GM23248 (cell line): ENCODE results near the gene FHOD1. TPM values are rescaled to one million over a fixed set of nuclear protein-coding genes. Genes with fewer than 3 reads are reported as not detected.
A peak's percentile ranks its signal among the peaks of the same experiment; 100 is the strongest.

Source experiments
- DNase-seq: peaks from one replicate; pipeline ENCODE4 v3.0.0-alpha.2; 2015
- H2AFZ ChIP-seq: fragments of 200-600 bp; sonication (generic); 2 replicates; pipeline ENCODE4 v1.6.1; 2016; ENCODE audit warnings: antibody characterized with exemption
- H3F3A ChIP-seq: fragments of 200-600 bp; sonication (generic); 2 replicates; pipeline ENCODE4 v1.6.1; 2016; ENCODE audit warnings: mild to moderate bottlenecking, antibody characterized with exemption, mixed run types; ENCODE audit not compliant: insufficient read depth
- H3K27ac ChIP-seq: fragments of 200-600 bp; sonication (generic); 2 replicates; pipeline ENCODE4 v1.5.1; 2016; ENCODE audit warnings: mild to moderate bottlenecking
- H3K27me3 ChIP-seq: fragments of 200-600 bp; sonication (generic); replicated peaks from 2 replicates; pipeline ENCODE4 v1.6.1; 2016; ENCODE audit warnings: mild to moderate bottlenecking; ENCODE audit not compliant: insufficient read depth
- H3K36me3 ChIP-seq: fragments of 200-600 bp; sonication (generic); 2 replicates; pipeline ENCODE4 v1.6.1; 2016; ENCODE audit warnings: low read depth, mild to moderate bottlenecking
- H3K4me1 ChIP-seq: fragments of 200-600 bp; sonication (generic); 2 replicates; pipeline ENCODE4 v1.6.1; 2016; ENCODE audit warnings: mild to moderate bottlenecking; ENCODE audit not compliant: insufficient read depth
- H3K4me2 ChIP-seq: fragments of 200-600 bp; sonication (generic); one replicate; pipeline ENCODE4 v1.6.1; 2016; ENCODE audit warnings: mild to moderate bottlenecking; ENCODE audit not compliant: unreplicated experiment
- H3K4me3 ChIP-seq: fragments of 200-600 bp; sonication (generic); 2 replicates; pipeline ENCODE4 v1.5.1; 2016; ENCODE audit warnings: mild to moderate bottlenecking
- H3K79me2 ChIP-seq: fragments of 200-600 bp; sonication (generic); 2 replicates; pipeline ENCODE4 v1.6.1; 2016; ENCODE audit warnings: mild to moderate bottlenecking; ENCODE audit not compliant: insufficient read depth
- H3K9ac ChIP-seq: fragments of 200-600 bp; sonication (generic); 2 replicates; pipeline ENCODE4 v1.6.1; 2016; ENCODE audit warnings: mild to moderate bottlenecking
- H3K9me2 ChIP-seq: fragments of 200-600 bp; sonication (generic); 2 replicates; pipeline ENCODE4 v1.6.1; 2016; ENCODE audit warnings: mixed run types, mild to moderate bottlenecking, moderate library complexity; ENCODE audit not compliant: insufficient read depth
- H3K9me3 ChIP-seq: fragments of 200-600 bp; sonication (generic); one replicate; pipeline ENCODE4 v1.6.1; 2017; ENCODE audit warnings: low read depth
- H4K20me1 ChIP-seq: fragments of 200-600 bp; sonication (generic); 2 replicates; pipeline ENCODE4 v1.6.0; 2016; ENCODE audit not compliant: insufficient read depth
- EZH2 ChIP-seq: fragments of 200-600 bp; sonication (generic); IDR thresholded peaks from 2 replicates; pipeline ENCODE4 v1.6.1; 2018; ENCODE audit warnings: antibody characterized with exemption, mild to moderate bottlenecking; ENCODE audit not compliant: insufficient read depth, poor library complexity, severe bottlenecking
- EZH2phosphoT487 ChIP-seq: fragments of 200-600 bp; sonication (generic); IDR thresholded peaks from 2 replicates; pipeline ENCODE4 v1.6.1; 2018; ENCODE audit warnings: antibody characterized with exemption, moderate library complexity, mild to moderate bottlenecking, low read depth; ENCODE audit not compliant: insufficient read depth
- WGBS, 2 experiments: methylation state at CpG; one replicate each; pipeline ENCODE4 v1.1.6; 2015 to 2017; ENCODE audit warnings: low lambda C conversion rate in 2 of 2, low coverage in 1 of 2; ENCODE audit errors: missing lambda C conversion rate in 2 of 2; 5-methylcytosine and 5-hydroxymethylcytosine counted together
- in situ Hi-C: fragments of 300-500 bp; cut with MboI; formaldehyde crosslinking; loops from 2 replicates; pipeline ENCODE4 v1.15.0; 2020
- polyA plus RNA-seq: library from polyadenylated mRNA; unstranded; fragments of >200 nt; fragmentation: Nextera tagmentation; extraction: Ambion mirVana; gene quantifications from 2 replicates; pipeline ENCODE4 v1.2.1, GENCODE V29; 2016
- total RNA-seq: library from RNA; depleted of rRNA; stranded (reverse); fragments of >200 nt; shearing (Covaris generic); gene quantifications from 2 replicates; pipeline ENCODE4 v1.2.3, GENCODE V29; 2014

The FHOD1 gene
- total and polyA plus RNA-seq, 2 experiments from 2014 or later: 9.3 to 14.9 TPM

GRCh38 chr16:67264277-67264676 lies 17.0 kb upstream of the FHOD1 start:
- Histone ChIP-seq H3K9ac (no peak overlapping the region), H3K27ac (no peak overlapping the region), H3K79me2 (no peaks in the 10 kb centered on the region), H3K36me3 (no peaks in the 10 kb centered on the region), H3K27me3 (no peaks in the 10 kb centered on the region), H3F3A (peaks cover 7% of the 10 kb centered on the region), H3K9me3 (no peaks in the 10 kb centered on the region), H2AFZ (no peak overlapping the region), H3K4me3 (no peak overlapping the region), H3K4me1 (peaks cover 15% of the 10 kb centered on the region), H3K9me2 (no peaks in the 10 kb centered on the region), H3K4me2 (no peak overlapping the region), H4K20me1 (no peaks in the 10 kb centered on the region)
- no peak for TF ChIP-seq EZH2phosphoT487
- no peak for TF ChIP-seq EZH2
- no peak for DNase-seq
- in situ Hi-C loops: no loop called here
- WGBS, 2 experiments: 92 to 96% methylated on average over 9 of the region's 9 CpGs

GRCh38 chr16:67263201-67263600 lies 15.9 kb upstream of the FHOD1 start:
- Histone ChIP-seq H3K27me3 (no peaks in the 10 kb centered on the region), H3K9me3 (no peaks in the 10 kb centered on the region), H3K79me2 (no peaks in the 10 kb centered on the region), H3K4me3 (no peak overlapping the region), H3K4me2 (no peak overlapping the region), H3K27ac (no peak overlapping the region), H3K36me3 (no peaks in the 10 kb centered on the region), H3F3A (no peaks in the 10 kb centered on the region), H2AFZ (no peak overlapping the region), H3K9ac (no peak overlapping the region), H3K9me2 (no peaks in the 10 kb centered on the region), H3K4me1 (peaks cover 7% of the 10 kb centered on the region), H4K20me1 (no peaks in the 10 kb centered on the region)
- in situ Hi-C loops: no loop called here
- TF ChIP-seq EZH2phosphoT487 (no peak), EZH2 (no peak)
- WGBS, 2 experiments: 96% methylated on average over 3 of the region's 3 CpGs
- no peak for DNase-seq

GRCh38 chr16:67260426-67261063 lies 13.3 kb upstream of the FHOD1 start:
- Histone ChIP-seq H3K27ac (no peak overlapping the region), H3F3A (0 out of 2 replicates have a peak, but pooled peaks cover 4% of the 10 kb centered on the region), H3K36me3 (no peaks in the 10 kb centered on the region), H3K4me3 (no peak overlapping the region), H3K9me2 (no peaks in the 10 kb centered on the region), H3K4me1 (peaks cover 7% of the 10 kb centered on the region), H2AFZ (no peak overlapping the region), H3K79me2 (no peaks in the 10 kb centered on the region), H3K27me3 (no peaks in the 10 kb centered on the region), H4K20me1 (no peaks in the 10 kb centered on the region), H3K9ac (no peak overlapping the region), H3K4me2 (no peak overlapping the region), H3K9me3 (no peaks in the 10 kb centered on the region)
- DNase-seq: peak; percentile 77
- TF ChIP-seq EZH2: no peak
- no peak for TF ChIP-seq EZH2phosphoT487
- WGBS, 2 experiments: 60 to 65% methylated on average over 4 of the region's 4 CpGs
- in situ Hi-C loops: no loop called here

- Histone ChIP-seq H4K20me1 (no peaks in the 10 kb centered on the region), H3K36me3 (no peaks in the 10 kb centered on the region), H3K4me3 (no peak overlapping the region), H2AFZ (no peak overlapping the region), H3K79me2 (no peaks in the 10 kb centered on the region), H3K9me3 (no peaks in the 10 kb centered on the region), H3K9me2 (no peaks in the 10 kb centered on the region), H3K27ac (no peak overlapping the region), H3F3A (0 out of 2 replicates have a peak, but pooled peaks cover 4% of the 10 kb centered on the region), H3K27me3 (no peaks in the 10 kb centered on the region), H3K4me2 (no peak overlapping the region), H3K9ac (no peak overlapping the region), H3K4me1 (peaks cover 7% of the 10 kb centered on the region)
- in situ Hi-C loops: no loop called here
- no peak for DNase-seq
- TF ChIP-seq EZH2phosphoT487 (no peak), EZH2 (no peak)
- WGBS, 2 experiments: 92 to 93% methylated on average over 12 of the region's 12 CpGs
Measured at GRCh38 chr16:67259705-67260104, 12.4 kb upstream of the FHOD1 start.
